ENCODE results near the gene PATJ.
"Not testable (repeated sequence)": the region's sequence is repeated elsewhere in the genome, so short reads cannot be mapped to it uniquely, and the experiment has no call there.

The PATJ gene

GRCh38 chr1:62170380-62170779 is 428.1 kb downstream of the PATJ start:
- DNase-seq (ENCODE audit: low read depth in 2 of 2): not testable (repeated sequence)

GRCh38 chr1:62175568-62176179 is 433.4 kb downstream of the PATJ start:
- DNase-seq (ENCODE audit: low read depth in 2 of 2): no peak

GRCh38 chr1:62176597-62177312 is 434.5 kb downstream of the PATJ start:
- DNase-seq (ENCODE audit: low read depth in 2 of 2): no peak

GRCh38 chr1:62177621-62178020 is 435.3 kb downstream of the PATJ start:
- DNase-seq (ENCODE audit: low read depth in 2 of 2): no peak

GRCh38 chr1:62178372-62178771 is 436.1 kb downstream of the PATJ start:
- no peak for DNase-seq (ENCODE audit: low read depth in 2 of 2)

GRCh38 chr1:62180054-62180453 is 437.8 kb downstream of the PATJ start:
- DNase-seq (ENCODE audit: low read depth in 2 of 2): not testable (repeated sequence)

GRCh38 chr1:62180639-62181038 is 438.4 kb downstream of the PATJ start:
- no peak for DNase-seq (ENCODE audit: low read depth in 2 of 2)

GRCh38 chr1:62181532-62181931 is 439.3 kb downstream of the PATJ start:
- no peak for DNase-seq (ENCODE audit: low read depth in 2 of 2)

GRCh38 chr1:62182157-62182556 is 439.9 kb downstream of the PATJ start:
- DNase-seq (ENCODE audit: low read depth in 2 of 2): not testable (repeated sequence)

- not testable (repeated sequence) for DNase-seq (ENCODE audit: low read depth in 2 of 2)
Measured at GRCh38 chr1:62183164-62184020, 441.1 kb downstream of the PATJ start.

GRCh38 chr1:62184336-62184735 is 442.1 kb downstream of the PATJ start:
- DNase-seq (ENCODE audit: low read depth in 2 of 2): no peak

- not testable (repeated sequence) for DNase-seq (ENCODE audit: low read depth in 2 of 2)
Measured at GRCh38 chr1:62185233-62185632, 443.0 kb downstream of the PATJ start.

GRCh38 chr1:62185677-62186076 is 443.4 kb downstream of the PATJ start:
- no peak for DNase-seq (ENCODE audit: low read depth in 2 of 2)

- no peak for DNase-seq (ENCODE audit: low read depth in 2 of 2)
Measured at GRCh38 chr1:62187548-62187947, 445.3 kb downstream of the PATJ start.

- DNase-seq (ENCODE audit: low read depth in 2 of 2): no peak
Measured at GRCh38 chr1:62188111-62188510, 445.8 kb downstream of the PATJ start.

- DNase-seq (ENCODE audit: low read depth in 2 of 2): no peak
Measured at GRCh38 chr1:62194651-62195544, 452.6 kb downstream of the PATJ start, which contains the start of gene L1TD1. Gene L1TD1 (plus strand): TSS chr1:62194849. CDS start chr1:62206629, 11,780 bp downstream.

- no peak for DNase-seq (ENCODE audit: low read depth in 2 of 2)
Measured at GRCh38 chr1:62196086-62196690, 453.9 kb downstream of the PATJ start.

GRCh38 chr1:62198069-62198780 is 455.9 kb downstream of the PATJ start:
- DNase-seq (ENCODE audit: low read depth in 2 of 2): no peak

GRCh38 chr1:62198781-62199125 is 456.5 kb downstream of the PATJ start:
- no peak for DNase-seq (ENCODE audit: low read depth in 2 of 2)

- DNase-seq (ENCODE audit: low read depth in 2 of 2): no peak
Measured at GRCh38 chr1:62207187-62207586, 464.9 kb downstream of the PATJ start.
